Epithelial cell of proximal tubule (primary cell): ENCODE measurements around the gene FOXD4L1. TPM values are rescaled to one million over a fixed set of nuclear protein-coding genes. Genes with fewer than 3 reads are reported as not detected.
"Not testable (repeated sequence)": the region's sequence is repeated elsewhere in the genome, so short reads cannot be mapped to it uniquely, and the experiment has no call there.

ENCODE experiments used
- DNase-seq: peaks from one replicate; pipeline ENCODE4 v3.0.0-alpha.2; 2011; ENCODE audit warnings: low read depth
- H3K4me3 ChIP-seq: 2 replicates; pipeline ENCODE4 v1.5.1; 2011; ENCODE audit warnings: low read depth, mild to moderate bottlenecking, low read length
- total RNA-seq: library from RNA; depleted of rRNA; stranded (reverse); fragments of >200 nt; gene quantifications from 2 replicates; pipeline ENCODE4 v1.2.3, GENCODE V29; 2015

FOXD4L1 gene
- not detected in 2 replicates for total RNA-seq

DNA sequence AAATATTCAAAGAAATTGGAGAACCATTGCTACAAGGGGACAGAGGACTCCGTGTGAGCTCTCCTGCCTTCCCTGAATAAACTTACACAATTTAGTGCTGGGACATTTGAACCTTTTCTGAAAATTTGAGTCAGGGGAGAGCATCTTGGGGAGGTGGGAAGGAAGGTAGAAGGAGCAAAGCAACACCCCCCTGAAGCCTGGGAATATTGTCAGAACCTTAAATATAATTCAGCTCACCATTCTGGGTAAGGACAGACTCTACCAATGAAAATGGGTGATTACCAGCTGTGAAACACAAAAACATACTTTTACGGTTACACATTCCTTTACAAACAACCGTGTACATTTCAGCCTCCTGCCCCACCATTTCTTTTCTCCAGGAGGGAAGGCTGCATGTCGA is at the start of gene FOXD4L1:
TSS of gene FOXD4L1 (plus strand) at position 301 of the 400 bp plus-strand sequence. CDS start 592 bp downstream, outside the sequence.
- not testable (repeated sequence) for DNase-seq, H3K4me3 ChIP-seq

DNA sequence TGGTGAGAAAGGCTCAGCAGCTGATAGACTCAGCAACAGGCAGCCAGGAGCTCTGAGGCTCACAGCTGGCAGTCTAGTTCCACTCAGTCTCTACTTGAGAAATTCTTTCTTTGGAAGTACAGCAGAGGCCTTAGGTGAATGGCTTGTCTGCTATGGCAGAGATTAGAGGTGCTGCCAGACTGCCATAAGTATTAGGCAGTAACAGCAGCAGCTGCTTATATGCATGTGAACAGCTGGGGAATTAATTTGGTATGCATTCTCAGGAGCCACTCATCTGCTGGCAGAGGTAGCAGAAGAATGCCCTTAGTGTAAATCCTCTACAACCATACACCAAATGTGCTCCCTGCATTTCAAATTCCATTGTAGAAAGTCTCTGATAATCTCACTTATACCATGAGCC is 32.7 kb upstream of the FOXD4L1 start:
- DNase-seq, H3K4me3 ChIP-seq: not testable (repeated sequence)

DNA sequence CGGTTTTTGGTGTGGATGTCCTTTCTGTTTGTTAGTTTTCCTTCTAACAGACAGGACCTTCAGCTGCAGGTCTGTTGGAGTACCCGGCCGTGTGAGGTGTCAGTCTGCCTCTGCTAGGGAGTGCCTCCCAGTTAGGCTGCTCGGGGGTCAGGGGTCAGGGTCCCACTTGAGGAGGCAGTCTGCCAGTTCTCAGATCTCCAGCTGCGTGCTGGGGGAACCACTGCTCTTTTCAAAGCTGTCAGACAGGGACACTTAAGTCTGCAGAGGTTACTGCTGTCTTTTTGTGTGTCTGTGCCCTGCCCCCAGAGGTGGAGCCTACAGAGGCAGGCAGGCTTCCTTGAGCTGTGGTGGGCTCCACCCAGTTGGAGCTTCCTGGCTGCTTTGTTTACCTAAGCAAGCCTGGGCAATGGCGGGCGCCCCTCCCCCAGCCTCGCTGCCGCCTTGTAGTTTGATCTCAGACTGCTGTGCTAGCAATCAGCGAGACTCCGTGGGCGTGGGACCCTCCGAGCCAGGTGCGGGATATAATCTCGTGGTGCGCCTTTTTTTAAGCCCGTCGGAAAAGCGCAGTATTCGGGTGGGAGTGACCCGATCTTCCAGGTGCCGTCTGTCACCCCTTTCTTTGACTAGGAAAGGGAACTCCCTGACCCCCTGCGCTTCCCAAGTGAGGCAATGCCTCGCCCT is 21.6 kb upstream of the FOXD4L1 start:
- DNase-seq, H3K4me3 ChIP-seq: not testable (repeated sequence)

DNA sequence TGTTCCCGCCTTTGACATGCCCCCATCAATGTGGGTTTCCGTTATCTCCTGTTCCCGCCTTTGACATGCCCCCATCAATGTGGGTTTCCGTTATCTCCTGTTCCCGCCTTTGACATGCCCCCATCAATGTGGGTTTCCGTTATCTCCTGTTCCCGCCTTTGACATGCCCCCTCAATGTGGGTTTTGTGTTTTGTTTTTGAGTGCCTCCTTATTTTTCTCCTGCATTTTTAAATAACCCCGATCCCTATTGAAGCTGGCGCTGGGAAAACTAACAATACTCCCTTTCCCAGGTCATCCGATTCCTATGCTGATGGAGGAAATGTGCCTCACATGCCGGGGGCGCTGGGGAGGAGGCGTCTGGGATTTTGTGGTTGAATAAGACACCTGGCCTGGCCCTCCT is 1.9 kb upstream of the FOXD4L1 start:
- not testable (repeated sequence) for DNase-seq, H3K4me3 ChIP-seq

- H3K4me3 ChIP-seq, DNase-seq: not testable (repeated sequence)
These were observed 787 bp downstream of the FOXD4L1 start for GRCh38 chr2:113499019-113499885.

- not testable (repeated sequence) for DNase-seq, H3K4me3 ChIP-seq
These were observed 1.6 kb downstream of the FOXD4L1 start for GRCh38 chr2:113499886-113500722.

GRCh38 chr2:113500723-113501038 is 2.2 kb downstream of the FOXD4L1 start:
- H3K4me3 ChIP-seq, DNase-seq: not testable (repeated sequence)

- not testable (repeated sequence) for DNase-seq, H3K4me3 ChIP-seq
These were observed 4.0 kb downstream of the FOXD4L1 start for GRCh38 chr2:113502216-113503093.

DNA sequence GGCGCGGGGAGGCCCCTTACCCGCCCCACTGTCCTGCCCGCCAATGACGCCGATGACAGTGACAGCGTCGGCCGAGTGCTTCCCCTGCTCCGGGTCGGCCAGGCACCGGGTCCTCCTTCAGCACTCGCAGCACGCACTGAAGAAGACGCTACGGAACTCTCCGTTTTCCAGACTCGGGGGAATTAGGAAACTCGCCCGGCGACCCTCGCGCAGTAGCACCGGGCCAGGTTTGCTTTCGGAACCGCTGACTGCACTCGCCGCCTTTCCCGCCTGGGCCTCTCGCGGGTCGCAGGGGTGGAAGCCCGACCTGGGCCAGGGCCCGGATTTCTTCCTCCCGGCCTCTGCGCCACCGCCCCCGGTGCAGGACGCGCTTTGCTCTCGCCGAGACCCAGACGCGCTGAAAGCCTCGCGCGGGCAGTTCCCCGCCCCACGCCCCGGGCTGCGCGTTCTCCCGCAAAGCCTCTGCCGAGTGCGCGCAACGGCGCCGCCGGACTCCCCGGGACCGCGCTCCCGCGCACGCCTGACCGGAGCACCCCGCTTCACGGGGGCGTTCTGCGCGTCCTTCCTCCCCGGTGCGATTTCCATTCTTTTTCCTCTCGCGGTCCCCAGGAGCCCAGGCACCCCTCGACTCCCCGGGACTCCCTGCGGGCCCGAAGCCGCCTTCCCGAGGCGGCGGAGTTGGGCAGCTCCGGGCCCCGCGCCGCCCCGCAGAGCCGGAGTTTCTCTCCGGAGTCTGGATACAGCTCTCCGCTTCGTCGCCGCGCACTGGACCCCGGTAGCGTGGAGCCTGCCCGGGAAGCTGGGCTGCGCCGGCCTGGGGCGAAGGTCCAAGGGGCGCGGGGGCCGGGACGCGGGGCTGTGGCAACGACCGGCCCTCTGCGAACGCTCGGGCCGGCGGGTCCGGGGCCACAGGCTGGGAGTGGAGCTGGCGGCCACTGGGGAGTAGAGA is 4.9 kb downstream of the FOXD4L1 start:
- DNase-seq, result not testable (repeated sequence)
- H3K4me3 ChIP-seq, result peak overlapping the region; percentile 21

DNA sequence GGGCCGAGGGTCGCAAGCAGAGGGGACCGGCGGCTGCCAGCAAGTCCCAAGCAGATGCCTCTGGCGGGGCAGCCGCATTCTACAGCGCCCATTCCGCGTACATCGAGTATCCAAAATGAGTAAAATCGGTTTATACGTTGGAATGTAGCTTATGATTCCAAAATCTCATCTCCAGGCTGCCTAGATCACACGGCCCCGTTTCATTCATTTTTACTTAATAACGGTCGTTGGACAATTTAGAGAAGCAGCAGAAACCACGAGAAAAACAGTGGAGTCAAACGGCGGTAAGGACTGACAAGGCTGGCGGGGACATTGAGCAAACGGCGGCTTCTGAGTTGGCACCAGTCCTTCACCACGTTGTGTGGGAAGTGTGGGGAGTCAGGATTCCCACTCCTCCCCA is 5.6 kb downstream of the FOXD4L1 start:
- not testable (repeated sequence) for DNase-seq, H3K4me3 ChIP-seq

- DNase-seq, H3K4me3 ChIP-seq: not testable (repeated sequence)
These were observed 9.1 kb downstream of the FOXD4L1 start for GRCh38 chr2:113507394-113508140.

- H3K4me3 ChIP-seq, DNase-seq: not testable (repeated sequence)
These were observed 9.7 kb downstream of the FOXD4L1 start for GRCh38 chr2:113508187-113508586.

- not testable (repeated sequence) for H3K4me3 ChIP-seq, DNase-seq
These were observed 12.4 kb downstream of the FOXD4L1 start for GRCh38 chr2:113510913-113511312.

GRCh38 chr2:113511859-113512258 is 13.4 kb downstream of the FOXD4L1 start:
- not testable (repeated sequence) for H3K4me3 ChIP-seq, DNase-seq

- DNase-seq, result not testable (repeated sequence)
These were observed 17.0 kb downstream of the FOXD4L1 start for GRCh38 chr2:113515457-113515856.

GRCh38 chr2:113515995-113516394 is 17.5 kb downstream of the FOXD4L1 start:
- not testable (repeated sequence) for H3K4me3 ChIP-seq, DNase-seq

More at GRCh38 chr2:113515457-113515856, 17.0 kb downstream of the FOXD4L1 start:
- not testable (repeated sequence) for H3K4me3 ChIP-seq

- H3K4me3 ChIP-seq, DNase-seq: not testable (repeated sequence)
These were observed 18.6 kb downstream of the FOXD4L1 start for GRCh38 chr2:113517025-113517424.
